ENCODE measurements around the gene ANXA9.

- TF ChIP-seq, protein P1, sequence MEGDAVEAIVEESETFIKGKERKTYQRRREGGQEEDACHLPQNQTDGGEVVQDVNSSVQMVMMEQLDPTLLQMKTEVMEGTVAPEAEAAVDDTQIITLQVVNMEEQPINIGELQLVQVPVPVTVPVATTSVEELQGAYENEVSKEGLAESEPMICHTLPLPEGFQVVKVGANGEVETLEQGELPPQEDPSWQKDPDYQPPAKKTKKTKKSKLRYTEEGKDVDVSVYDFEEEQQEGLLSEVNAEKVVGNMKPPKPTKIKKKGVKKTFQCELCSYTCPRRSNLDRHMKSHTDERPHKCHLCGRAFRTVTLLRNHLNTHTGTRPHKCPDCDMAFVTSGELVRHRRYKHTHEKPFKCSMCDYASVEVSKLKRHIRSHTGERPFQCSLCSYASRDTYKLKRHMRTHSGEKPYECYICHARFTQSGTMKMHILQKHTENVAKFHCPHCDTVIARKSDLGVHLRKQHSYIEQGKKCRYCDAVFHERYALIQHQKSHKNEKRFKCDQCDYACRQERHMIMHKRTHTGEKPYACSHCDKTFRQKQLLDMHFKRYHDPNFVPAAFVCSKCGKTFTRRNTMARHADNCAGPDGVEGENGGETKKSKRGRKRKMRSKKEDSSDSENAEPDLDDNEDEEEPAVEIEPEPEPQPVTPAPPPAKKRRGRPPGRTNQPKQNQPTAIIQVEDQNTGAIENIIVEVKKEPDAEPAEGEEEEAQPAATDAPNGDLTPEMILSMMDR (IDR thresholded peaks at IDR 0.05; ENCODE audit: low read depth, low read length) = no peak
- no peak for TF ChIP-seq EZH2phosphoT487 (IDR thresholded peaks at IDR 0.05; ENCODE audit: low read depth)
Observed at GRCh38 chr1:150971583-150972416, 10.3 kb upstream of the ANXA9 start.

All from OCI-LY3 (cell line).